SU-DHL-6 (cell line): ENCODE results near the gene OR5W2.

ENCODE experiments used
- H2AFZ ChIP-seq: fragments of 200-600 bp; sonication (generic); 2 replicates; pipeline ENCODE4 v1.6.1; 2014; ENCODE audit warnings: low read depth, mild to moderate bottlenecking, moderate library complexity, mixed read lengths, antibody characterized with exemption, low read length; ENCODE audit not compliant: severe bottlenecking
- H3F3A ChIP-seq: fragments of 200-600 bp; shearing (Covaris generic); 2 replicates; pipeline ENCODE4 v1.6.0; 2016; ENCODE audit warnings: antibody characterized with exemption, mild to moderate bottlenecking; ENCODE audit not compliant: insufficient read depth
- H3K27ac ChIP-seq: fragments of 200-600 bp; sonication (generic); 2 replicates; pipeline ENCODE4 v1.5.1; 2016; ENCODE audit warnings: low read depth, mild to moderate bottlenecking, low read length, moderate library complexity, mixed read lengths
- H3K27me3 ChIP-seq: fragments of 200-600 bp; sonication (generic), shearing (Covaris generic); 2 replicates; pipeline ENCODE4 v1.6.0; 2014; ENCODE audit warnings: mild to moderate bottlenecking, low read length
- H3K36me3 ChIP-seq: fragments of 200-600 bp; sonication (generic); 2 replicates; pipeline ENCODE4 v1.6.1; 2014; ENCODE audit warnings: mild to moderate bottlenecking, low read length, mixed read lengths
- H3K4me2 ChIP-seq: fragments of 300-600, 200-600 bp; shearing (Covaris generic), sonication (generic); 2 replicates; pipeline ENCODE4 v1.6.0; 2014; ENCODE audit warnings: low read length, low read depth, mild to moderate bottlenecking; ENCODE audit not compliant: poor library complexity, severe bottlenecking
- H3K4me3 ChIP-seq: fragments of 200-600 bp; sonication (generic); 2 replicates; pipeline ENCODE4 v1.5.1; 2014; ENCODE audit warnings: antibody characterized with exemption, low read length, mild to moderate bottlenecking, mixed read lengths; ENCODE audit not compliant: insufficient read depth, poor library complexity, severe bottlenecking
- H3K79me2 ChIP-seq: fragments of 200-600 bp; sonication (generic); 2 replicates; pipeline ENCODE4 v1.6.1; 2014; ENCODE audit warnings: mild to moderate bottlenecking, low read length, moderate library complexity; ENCODE audit not compliant: insufficient read depth
- H3K9ac ChIP-seq: fragments of 200-600 bp; sonication (generic); 2 replicates; pipeline ENCODE4 v1.7.0; 2014; ENCODE audit warnings: mild to moderate bottlenecking, low read length
- H3K9me2 ChIP-seq: fragments of 200-600 bp; sonication (generic); replicated peaks from 2 replicates; pipeline ENCODE4 v1.6.1; 2014; ENCODE audit warnings: low read length; ENCODE audit not compliant: insufficient read depth
- H3K9me3 ChIP-seq: fragments of 200-600 bp; sonication (generic); 2 replicates; pipeline ENCODE4 v1.6.1; 2014; ENCODE audit warnings: low read length, mixed read lengths; ENCODE audit not compliant: insufficient read depth
- H4K20me1 ChIP-seq: fragments of 200-600 bp; sonication (generic); 2 replicates; pipeline ENCODE4 v1.6.1; 2014; ENCODE audit warnings: low read depth, mild to moderate bottlenecking, antibody characterized with exemption, low read length, moderate library complexity, mixed read lengths
- EZH2phosphoT487 ChIP-seq: fragments of 200-600 bp; sonication (generic), shearing (Covaris generic); conservative IDR thresholded peaks from 2 replicates; pipeline ENCODE4 v1.6.1; 2018; ENCODE audit warnings: mild to moderate bottlenecking, antibody characterized with exemption, low read length, moderate library complexity, mixed read lengths
- TF ChIP-seq, protein P1 (sequence below): fragments of 200-600 bp; sonication (generic); IDR thresholded peaks from one replicate; pipeline ENCODE4 v1.5.1; 2017; ENCODE audit warnings: antibody characterized with exemption, mild to moderate bottlenecking, low read length, moderate library complexity; ENCODE audit not compliant: insufficient read depth, poor library complexity, severe bottlenecking

OR5W2 gene

DNA sequence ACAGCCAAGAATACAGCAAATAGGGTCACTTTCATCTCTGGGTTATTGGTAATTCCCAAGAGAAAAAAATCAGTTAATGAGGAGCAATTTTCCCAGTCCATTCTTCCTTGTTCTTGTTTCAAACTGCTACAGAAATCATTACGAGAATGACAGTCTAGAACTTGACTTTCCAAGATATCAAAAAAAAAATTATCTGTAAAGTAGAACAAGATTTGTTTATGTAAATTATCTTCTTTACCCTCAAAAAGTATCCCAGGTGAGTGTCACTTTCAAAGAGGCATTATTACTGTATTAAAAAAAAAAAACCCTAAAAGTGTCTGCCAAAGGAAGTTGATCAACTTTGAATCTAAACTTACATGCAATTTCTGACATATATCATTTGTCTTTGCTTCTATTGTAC, at the start of gene OR5W2:
TSS of gene OR5W2 (minus strand) at position 101 of the 400 bp plus-strand sequence. CDS start at position 101, 0 bp downstream.
- Histone ChIP-seq H3K36me3 (no peaks in the 10 kb centered on the region), H4K20me1 (no peaks in the 10 kb centered on the region), H3F3A (no peaks in the 10 kb centered on the region), H3K27ac (no peak within 1 kb of the TSS), H3K9ac (no peak within 1 kb of the TSS), H2AFZ (no peak within 1 kb of the TSS), H3K9me2 (no peaks in the 10 kb centered on the region), H3K9me3 (no peaks in the 10 kb centered on the region), H3K4me2 (no peak within 1 kb of the TSS), H3K27me3 (no peaks in the 10 kb centered on the region), H3K4me3 (no peak within 1 kb of the TSS), H3K79me2 (no peaks in the 10 kb centered on the region)
- TF ChIP-seq, protein P1, sequence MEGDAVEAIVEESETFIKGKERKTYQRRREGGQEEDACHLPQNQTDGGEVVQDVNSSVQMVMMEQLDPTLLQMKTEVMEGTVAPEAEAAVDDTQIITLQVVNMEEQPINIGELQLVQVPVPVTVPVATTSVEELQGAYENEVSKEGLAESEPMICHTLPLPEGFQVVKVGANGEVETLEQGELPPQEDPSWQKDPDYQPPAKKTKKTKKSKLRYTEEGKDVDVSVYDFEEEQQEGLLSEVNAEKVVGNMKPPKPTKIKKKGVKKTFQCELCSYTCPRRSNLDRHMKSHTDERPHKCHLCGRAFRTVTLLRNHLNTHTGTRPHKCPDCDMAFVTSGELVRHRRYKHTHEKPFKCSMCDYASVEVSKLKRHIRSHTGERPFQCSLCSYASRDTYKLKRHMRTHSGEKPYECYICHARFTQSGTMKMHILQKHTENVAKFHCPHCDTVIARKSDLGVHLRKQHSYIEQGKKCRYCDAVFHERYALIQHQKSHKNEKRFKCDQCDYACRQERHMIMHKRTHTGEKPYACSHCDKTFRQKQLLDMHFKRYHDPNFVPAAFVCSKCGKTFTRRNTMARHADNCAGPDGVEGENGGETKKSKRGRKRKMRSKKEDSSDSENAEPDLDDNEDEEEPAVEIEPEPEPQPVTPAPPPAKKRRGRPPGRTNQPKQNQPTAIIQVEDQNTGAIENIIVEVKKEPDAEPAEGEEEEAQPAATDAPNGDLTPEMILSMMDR, result no peak
- TF ChIP-seq EZH2phosphoT487, result no peak

DNA sequence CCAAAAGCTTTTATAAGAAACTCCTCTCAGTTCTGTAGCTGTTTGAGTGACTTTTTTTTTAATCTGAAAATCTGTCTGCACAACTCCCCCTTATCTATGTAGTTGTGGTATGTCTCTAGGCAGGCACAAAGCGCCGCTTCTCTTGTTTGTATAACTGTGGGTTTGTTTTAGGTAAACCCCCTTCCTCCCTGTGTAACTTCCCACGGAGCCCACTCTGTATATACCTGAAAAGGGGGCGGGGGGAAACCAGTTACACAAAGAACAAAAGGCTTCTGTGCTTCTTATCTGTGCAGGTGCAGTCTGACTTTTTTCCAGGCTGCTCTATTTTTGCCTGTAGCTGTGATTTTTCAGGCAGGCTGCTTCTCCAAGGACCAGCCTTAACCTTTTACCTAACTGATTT, 42.1 kb upstream of the OR5W2 start:
- Histone ChIP-seq H3F3A (no peaks in the 10 kb centered on the region), H3K4me3 (no peak overlapping the region), H3K9ac (no peak overlapping the region), H3K27me3 (no peaks in the 10 kb centered on the region), H4K20me1 (no peaks in the 10 kb centered on the region), H3K9me2 (no peaks in the 10 kb centered on the region), H3K27ac (no peak overlapping the region), H2AFZ (no peak overlapping the region), H3K79me2 (no peaks in the 10 kb centered on the region), H3K4me2 (no peak overlapping the region), H3K36me3 (no peaks in the 10 kb centered on the region), H3K9me3 (no peaks in the 10 kb centered on the region)
- no peak for TF ChIP-seq EZH2phosphoT487
- TF ChIP-seq, protein P1, result no peak

DNA sequence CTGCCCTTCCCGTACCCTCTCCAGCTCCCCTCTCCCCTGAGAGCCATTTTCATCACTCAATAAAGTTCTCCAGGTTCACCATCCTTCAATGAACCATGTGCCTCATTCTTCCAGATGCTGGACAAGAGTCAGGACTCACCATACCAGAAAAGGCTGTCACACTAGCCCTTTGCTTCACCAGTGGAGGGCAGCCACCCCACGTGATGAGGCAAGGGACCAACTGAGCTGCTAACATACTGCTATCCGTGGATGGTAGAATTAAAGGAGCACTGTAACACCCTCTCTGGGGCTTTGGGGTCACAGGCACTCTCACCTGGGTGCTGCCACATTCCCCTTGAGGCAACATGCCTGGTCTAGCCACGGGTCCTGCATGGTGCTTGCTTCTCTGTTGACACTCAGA, 34.9 kb upstream of the OR5W2 start:
- H3K4me2 ChIP-seq, result no peak overlapping the region
- H3F3A ChIP-seq, result no peaks in the 10 kb centered on the region
- no peaks in the 10 kb centered on the region for H3K79me2 ChIP-seq
- H3K9ac ChIP-seq, result no peak overlapping the region
- no peak overlapping the region for H3K4me3 ChIP-seq
- H4K20me1 ChIP-seq, result no peaks in the 10 kb centered on the region
- no peaks in the 10 kb centered on the region for H3K9me2 ChIP-seq
- TF ChIP-seq, protein P1, result no peak
- no peak for TF ChIP-seq EZH2phosphoT487
- H3K27ac ChIP-seq, result no peak overlapping the region
- H3K36me3 ChIP-seq, result no peaks in the 10 kb centered on the region
- H3K27me3 ChIP-seq, result no peaks in the 10 kb centered on the region
- H2AFZ ChIP-seq, result no peak overlapping the region
- H3K9me3 ChIP-seq, result no peaks in the 10 kb centered on the region
